Stomach smooth muscle (tissue), 2 donors: ENCODE data around the gene CYP17A1.
"Not testable (repeated sequence)": the region's sequence is repeated elsewhere in the genome, so short reads cannot be mapped to it uniquely, and the experiment has no call there.

Experiments used
- H3K27ac ChIP-seq: one replicate; pipeline ENCODE4 v1.7.0; 2013; ENCODE audit warnings: mild to moderate bottlenecking, low read length, inconsistent platforms
- H3K27me3 ChIP-seq, 2 donors: one replicate each; pipeline ENCODE4 v1.7.0; 2013; ENCODE audit warnings: low read length in 2 of 2; ENCODE audit not compliant: insufficient read depth in 2 of 2, control insufficient read depth in 1 of 2
- H3K36me3 ChIP-seq, 2 donors: one replicate each; pipeline ENCODE4 v1.7.0; 2013; ENCODE audit warnings: low read length in 2 of 2; ENCODE audit not compliant: control insufficient read depth in 2 of 2, insufficient read depth in 2 of 2
- H3K4me1 ChIP-seq: one replicate; pipeline ENCODE4 v1.7.0; 2013; ENCODE audit warnings: low read length; ENCODE audit not compliant: control insufficient read depth, insufficient read depth
- H3K4me3 ChIP-seq, 2 donors: one replicate each; pipeline ENCODE4 v1.7.0; 2013; ENCODE audit warnings: low read length in 2 of 2
- H3K9ac ChIP-seq, 2 donors: one replicate each; pipeline ENCODE4 v1.7.0; 2013; ENCODE audit warnings: low read length in 2 of 2, mild to moderate bottlenecking in 1 of 2
- H3K9me3 ChIP-seq, 2 donors: one replicate each; pipeline ENCODE4 v1.7.0; 2013; ENCODE audit warnings: low read length in 2 of 2; ENCODE audit not compliant: control insufficient read depth in 2 of 2
- donor health status: healthy.
- donor health status: Pancreatic carcinoma.

Gene CYP17A1

GRCh38 chr10:102859911-102860310, 22.7 kb upstream of the CYP17A1 start:
- Histone ChIP-seq H3K4me1 (peaks cover 4% of the 10 kb centered on the region), H3K9ac (no peak overlapping the region), H3K27me3 (no peaks in the 10 kb centered on the region), H3K27ac (no peak overlapping the region), H3K36me3 (peaks cover 10 to 11% of the 10 kb centered on the region in 2 donors), H3K4me3 (no peak overlapping the region), H3K9me3 (no peaks in the 10 kb centered on the region)

- H3K27me3 ChIP-seq, result no peaks in the 10 kb centered on the region
- no peaks in the 10 kb centered on the region for H3K9me3 ChIP-seq
- no peak overlapping the region for H3K27ac ChIP-seq
- peaks cover 4 to 5% of the 10 kb centered on the region in 2 donors for H3K36me3 ChIP-seq
- no peak overlapping the region for H3K9ac ChIP-seq
- peaks cover 4% of the 10 kb centered on the region for H3K4me1 ChIP-seq
- H3K4me3 ChIP-seq, result no peak overlapping the region
Measured at GRCh38 chr10:102856758-102857424, 19.7 kb upstream of the CYP17A1 start.

- H3K4me3 ChIP-seq, H3K27me3 ChIP-seq, H3K36me3 ChIP-seq, H3K9me3 ChIP-seq, H3K9ac ChIP-seq, H3K27ac ChIP-seq, H3K4me1 ChIP-seq: not testable (repeated sequence)
Measured at GRCh38 chr10:102855731-102856436, 18.7 kb upstream of the CYP17A1 start.

- not testable (repeated sequence) for H3K27me3 ChIP-seq, H3K9ac ChIP-seq, H3K36me3 ChIP-seq, H3K27ac ChIP-seq, H3K9me3 ChIP-seq, H3K4me1 ChIP-seq, H3K4me3 ChIP-seq
Measured at GRCh38 chr10:102853237-102853636, 16.0 kb upstream of the CYP17A1 start.

GRCh38 chr10:102850025-102850518, 12.9 kb upstream of the CYP17A1 start:
- Histone ChIP-seq H3K36me3 (no peaks in the 10 kb centered on the region), H3K27ac (no peak overlapping the region)

GRCh38 chr10:102845352-102845902, 8.2 kb upstream of the CYP17A1 start:
- no peak overlapping the region for H3K27ac ChIP-seq
- H3K9ac ChIP-seq, result peak overlapping the region in 1 of 2 donors; percentile 13
- peaks cover 0 to 3% of the 10 kb centered on the region in 2 donors for H3K27me3 ChIP-seq
- H3K9me3 ChIP-seq, result no peaks in the 10 kb centered on the region
- H3K4me1 ChIP-seq, result no peaks in the 10 kb centered on the region
- no peaks in the 10 kb centered on the region for H3K36me3 ChIP-seq
- H3K4me3 ChIP-seq, result no peak overlapping the region

More at GRCh38 chr10:102850025-102850518, 12.9 kb upstream of the CYP17A1 start:
- Histone ChIP-seq H3K9ac (no peak overlapping the region), H3K4me3 (no peak overlapping the region), H3K27me3 (no peaks in the 10 kb centered on the region), H3K4me1 (no peaks in the 10 kb centered on the region), H3K9me3 (no peaks in the 10 kb centered on the region)

- H3K4me3 ChIP-seq, H3K27ac ChIP-seq, H3K4me1 ChIP-seq, H3K9ac ChIP-seq, H3K9me3 ChIP-seq, H3K27me3 ChIP-seq, H3K36me3 ChIP-seq: not testable (repeated sequence)
Measured at GRCh38 chr10:102844190-102844776, 7.1 kb upstream of the CYP17A1 start.

- H3K27me3 ChIP-seq, H3K36me3 ChIP-seq, H3K27ac ChIP-seq, H3K9ac ChIP-seq, H3K4me3 ChIP-seq, H3K9me3 ChIP-seq, H3K4me1 ChIP-seq: not testable (repeated sequence)
Measured at GRCh38 chr10:102843139-102843538, 5.9 kb upstream of the CYP17A1 start.

GRCh38 chr10:102841827-102842345, 4.7 kb upstream of the CYP17A1 start:
- Histone ChIP-seq H3K9ac (no peak overlapping the region), H3K4me3 (no peak overlapping the region), H3K27ac (no peak overlapping the region), H3K9me3 (peaks cover 2 to 4% of the 10 kb centered on the region in 2 donors), H3K4me1 (no peaks in the 10 kb centered on the region), H3K36me3 (no peaks in the 10 kb centered on the region), H3K27me3 (peaks cover 0 to 3% of the 10 kb centered on the region in 2 donors)

- H3K36me3 ChIP-seq, H3K27ac ChIP-seq, H3K9ac ChIP-seq, H3K4me1 ChIP-seq, H3K9me3 ChIP-seq, H3K4me3 ChIP-seq, H3K27me3 ChIP-seq: not testable (repeated sequence)
Measured at GRCh38 chr10:102838276-102838927, 1.2 kb upstream of the CYP17A1 start.
